ENCODE results near the gene SAMD4B.
"Not testable (repeated sequence)": the region's sequence is repeated elsewhere in the genome, so short reads cannot be mapped to it uniquely, and the experiment has no call there.

The SAMD4B gene

GRCh38 chr19:39375929-39376328 lies 33.7 kb downstream of the SAMD4B start:
- TF ChIP-seq CTCF (IDR thresholded peaks at IDR 0.05), result no peak
- no peak overlapping the region for H3K27ac Mint-ChIP-seq
- H3K4me1 Mint-ChIP-seq, result no peaks in the 10 kb centered on the region
- no peak overlapping the region for H3K4me3 Mint-ChIP-seq
- no peaks in the 10 kb centered on the region for H3K27me3 Mint-ChIP-seq (ENCODE audit: low read depth, poor library complexity)
- H3K9me3 Mint-ChIP-seq, result no peaks in the 10 kb centered on the region
- DNase-seq, result no peak
- peaks cover 61% of the 10 kb centered on the region for H3K36me3 Mint-ChIP-seq (ENCODE audit: low read depth)

- no peak for DNase-seq
- Mint-ChIP-seq H3K27me3 (ENCODE audit: low read depth, poor library complexity) (no peaks in the 10 kb centered on the region), H3K36me3 (ENCODE audit: low read depth) (peaks cover 65% of the 10 kb centered on the region), H3K9me3 (no peaks in the 10 kb centered on the region), H3K4me1 (no peaks in the 10 kb centered on the region), H3K27ac (peak overlapping the region; percentile 25), H3K4me3 (no peak overlapping the region)
- no peak for TF ChIP-seq CTCF (IDR thresholded peaks at IDR 0.05)
These were observed 35.4 kb downstream of the SAMD4B start for GRCh38 chr19:39377373-39378362.

GRCh38 chr19:39379366-39379765 lies 37.1 kb downstream of the SAMD4B start:
- H3K36me3 Mint-ChIP-seq (ENCODE audit: low read depth), result peaks cover 75% of the 10 kb centered on the region
- H3K27ac Mint-ChIP-seq; H3K4me3 Mint-ChIP-seq; DNase-seq; H3K4me1 Mint-ChIP-seq; H3K9me3 Mint-ChIP-seq; H3K27me3 Mint-ChIP-seq (ENCODE audit: low read depth, poor library complexity): not testable (repeated sequence)

- no peaks in the 10 kb centered on the region for H3K9me3 Mint-ChIP-seq
- no peak overlapping the region for H3K4me3 Mint-ChIP-seq
- no peak for DNase-seq
- no peak for TF ChIP-seq CTCF (IDR thresholded peaks at IDR 0.05)
- no peaks in the 10 kb centered on the region for H3K27me3 Mint-ChIP-seq (ENCODE audit: low read depth, poor library complexity)
- H3K36me3 Mint-ChIP-seq (ENCODE audit: low read depth), result peaks cover 74% of the 10 kb centered on the region
- H3K4me1 Mint-ChIP-seq, result no peaks in the 10 kb centered on the region
- H3K27ac Mint-ChIP-seq, result no peak overlapping the region
These were observed 37.7 kb downstream of the SAMD4B start for GRCh38 chr19:39379865-39380396.

- TF ChIP-seq CTCF (IDR thresholded peaks at IDR 0.05), result no peak
- Mint-ChIP-seq H3K9me3 (no peaks in the 10 kb centered on the region), H3K27me3 (ENCODE audit: low read depth, poor library complexity) (no peaks in the 10 kb centered on the region), H3K4me3 (no peak overlapping the region), H3K4me1 (no peaks in the 10 kb centered on the region), H3K36me3 (ENCODE audit: low read depth) (peaks cover 79% of the 10 kb centered on the region), H3K27ac (no peak overlapping the region)
- DNase-seq, result no peak
These were observed 38.6 kb downstream of the SAMD4B start for GRCh38 chr19:39380521-39381502.

All from nephron progenitor cell (in vitro differentiated cells).